Activated CD8-positive, alpha-beta memory T cell treated with anti-CD3 and anti-CD28 coated beads for 1 hour (primary cell): ENCODE results near the gene NAA16.
"Not testable (repeated sequence)": the region's sequence is repeated elsewhere in the genome, so short reads cannot be mapped to it uniquely, and the experiment has no call there.

Experiments used
- DNase-seq, 2 donors: peaks; one replicate each; pipeline ENCODE4 v3.0.0-alpha.2; 2020; ENCODE audit warnings: low read depth in 1 of 2; ENCODE audit errors: extremely low read depth in 1 of 2

The NAA16 gene

DNA sequence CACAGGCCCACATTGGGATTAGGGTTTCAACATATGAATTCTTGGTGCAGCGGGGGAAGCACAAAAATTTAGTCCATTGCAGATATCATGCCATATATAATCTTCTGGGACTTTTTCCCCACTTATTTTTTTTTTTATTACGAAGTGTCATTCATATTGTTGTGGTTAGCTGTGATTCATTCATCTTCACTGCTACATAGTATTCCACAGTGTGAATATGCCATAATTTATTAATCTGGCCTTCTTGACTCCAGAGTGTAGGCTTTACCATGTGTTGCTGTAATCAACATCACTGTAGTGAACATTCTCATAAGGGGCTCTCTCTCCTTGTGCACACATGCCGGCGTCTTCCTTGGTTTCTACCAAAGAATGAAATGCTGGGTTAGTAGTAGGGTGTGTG is 92.9 kb downstream of the NAA16 start:
- no peak for DNase-seq

- DNase-seq, result no peak
Observed at GRCh38 chr13:41405367-41405766, 94.3 kb downstream of the NAA16 start.

DNA sequence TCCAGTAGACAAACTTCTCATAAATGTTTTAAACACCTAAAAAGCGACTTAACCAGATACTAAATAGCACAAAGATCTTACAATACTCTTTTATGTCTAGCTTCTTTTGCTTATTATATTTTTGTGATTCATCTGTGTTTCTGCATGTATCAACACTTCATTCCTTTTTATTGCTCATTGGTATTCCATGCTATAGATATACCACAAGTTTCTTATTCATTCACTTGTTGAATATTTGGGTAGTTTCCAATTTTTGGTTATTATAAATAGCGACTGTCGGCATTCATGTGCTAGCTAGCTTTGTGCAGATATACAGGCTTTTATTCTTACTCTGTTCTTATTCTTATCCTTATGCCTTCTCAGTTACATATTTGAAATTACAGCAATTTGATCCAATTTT is 96.3 kb downstream of the NAA16 start:
- no peak for DNase-seq

DNA sequence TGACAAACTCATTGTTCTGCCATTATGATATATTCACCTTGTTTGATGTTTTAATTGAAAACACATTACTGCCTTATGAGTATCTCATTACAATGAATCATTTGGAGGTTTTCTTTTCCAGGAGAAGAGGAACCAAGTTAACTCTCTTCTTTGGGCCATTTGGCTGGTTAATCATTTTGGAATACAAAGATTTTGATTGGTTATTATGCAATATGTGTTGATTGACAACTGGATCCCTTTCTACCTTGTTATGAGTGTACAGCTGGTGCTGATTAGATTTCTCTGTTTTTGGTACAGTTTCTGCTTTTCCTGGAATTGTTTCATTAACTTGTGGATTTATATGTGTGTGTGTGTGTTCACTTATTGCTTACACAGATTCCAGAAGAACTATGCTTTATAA is 97.1 kb downstream of the NAA16 start:
- DNase-seq, result no peak

GRCh38 chr13:41408746-41409145 is 97.7 kb downstream of the NAA16 start:
- DNase-seq, result no peak

- DNase-seq, result no peak
Observed at GRCh38 chr13:41409611-41410010, 98.5 kb downstream of the NAA16 start.

DNA sequence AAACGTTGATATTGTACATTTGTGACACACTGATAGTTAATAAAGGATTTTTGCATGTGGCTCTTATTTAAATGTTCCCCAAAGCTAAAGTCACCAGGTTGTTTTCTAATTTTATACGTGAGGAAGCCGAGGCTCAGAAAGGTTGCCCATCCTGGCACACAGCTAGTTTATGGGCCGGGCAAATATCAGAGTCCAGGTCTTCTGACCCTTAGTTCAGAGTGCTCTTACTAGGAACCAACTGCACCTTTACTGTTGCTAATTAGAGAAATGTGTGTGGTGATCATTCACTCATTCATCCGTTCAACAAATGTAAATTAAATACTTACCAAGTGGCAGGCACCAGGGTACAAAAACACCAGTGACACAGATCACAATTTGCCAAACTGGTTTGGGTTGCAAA is 100.0 kb downstream of the NAA16 start:
- no peak for DNase-seq

- DNase-seq, result no peak
Observed at GRCh38 chr13:41411522-41411921, 100.5 kb downstream of the NAA16 start.

DNA sequence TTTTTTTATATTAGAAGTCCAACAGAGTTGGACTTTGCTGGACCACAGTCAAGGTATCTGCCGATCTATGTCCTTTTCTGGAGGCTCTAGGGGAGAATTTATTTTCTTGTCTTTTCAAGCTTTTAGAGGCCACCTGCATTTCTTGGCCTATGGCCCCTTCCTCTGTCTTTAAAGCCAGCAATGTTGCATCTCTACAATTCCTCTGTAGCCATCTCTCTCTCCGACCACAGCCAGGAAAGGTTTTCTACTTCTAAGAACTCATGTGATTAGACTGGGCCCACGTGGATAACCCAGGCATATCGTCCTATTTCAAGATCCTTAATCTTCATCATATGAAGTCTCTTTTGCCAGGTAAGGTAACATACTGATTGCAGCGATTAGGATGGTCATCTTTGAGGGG is 102.8 kb downstream of the NAA16 start:
- no peak for DNase-seq

GRCh38 chr13:41416276-41416675 is 105.2 kb downstream of the NAA16 start:
- DNase-seq, result no peak

GRCh38 chr13:41418027-41418426 is 107.0 kb downstream of the NAA16 start:
- DNase-seq, result no peak

GRCh38 chr13:41418731-41419130 is 107.7 kb downstream of the NAA16 start:
- no peak for DNase-seq

DNA sequence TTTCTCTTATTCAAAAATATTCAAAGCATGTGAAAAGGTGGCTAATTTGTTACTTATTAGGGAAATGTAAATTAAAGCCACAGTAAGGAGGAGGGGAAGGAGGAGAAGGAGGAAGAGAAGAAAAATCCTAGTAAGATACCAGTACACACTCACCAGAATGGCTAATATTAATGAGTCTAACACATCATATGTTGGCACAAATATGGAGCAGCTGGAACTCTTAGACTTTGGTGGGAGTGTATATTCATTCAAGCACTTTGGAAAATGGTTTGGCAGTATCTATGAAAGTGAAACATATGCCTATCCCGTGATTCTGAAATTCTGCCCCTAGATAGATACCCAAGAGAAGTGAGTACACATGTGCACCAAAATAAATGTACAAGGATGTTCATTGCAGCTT is 108.1 kb downstream of the NAA16 start:
- no peak for DNase-seq

DNA sequence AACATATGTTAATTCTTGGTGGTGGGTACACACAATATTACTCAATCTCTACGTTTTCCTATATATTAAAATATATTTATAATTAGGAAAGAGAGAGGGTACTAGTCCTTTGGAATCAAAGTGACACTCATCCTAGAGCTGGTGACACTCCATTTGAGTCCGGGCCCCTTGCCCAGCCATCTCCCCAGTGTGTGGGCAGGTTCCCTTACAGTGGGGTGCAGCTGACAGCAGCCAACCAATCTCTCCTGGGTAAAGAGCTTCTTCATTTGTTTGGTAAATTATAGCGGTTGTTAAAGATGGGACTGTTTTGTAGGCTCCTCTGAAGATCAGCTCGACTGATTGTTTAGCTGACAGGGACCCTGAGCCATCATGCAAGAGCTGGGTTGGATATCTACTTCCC is 109.1 kb downstream of the NAA16 start:
- DNase-seq, result no peak

DNA sequence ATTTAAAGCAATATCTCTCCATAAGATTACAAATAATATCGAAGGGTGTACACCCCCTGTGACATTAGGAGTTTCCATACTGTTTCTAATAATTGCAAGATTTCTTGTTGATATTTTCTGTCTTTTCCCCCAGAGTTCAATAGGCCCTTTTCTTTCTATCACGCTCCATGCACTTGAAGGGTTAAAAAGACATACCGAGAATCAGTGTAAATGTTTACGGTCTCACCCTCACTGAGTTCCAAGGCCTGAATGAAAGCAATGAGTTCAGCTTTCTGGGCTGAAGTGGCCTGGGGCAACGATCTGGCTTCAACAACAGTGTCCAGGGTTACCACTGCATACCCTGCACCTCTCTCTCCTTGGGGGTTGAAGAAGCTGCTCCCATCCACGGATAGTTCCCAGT is 110.3 kb downstream of the NAA16 start:
- DNase-seq, result not testable (repeated sequence)

GRCh38 chr13:41421983-41422382 is 110.9 kb downstream of the NAA16 start:
- DNase-seq, result not testable (repeated sequence)

DNA sequence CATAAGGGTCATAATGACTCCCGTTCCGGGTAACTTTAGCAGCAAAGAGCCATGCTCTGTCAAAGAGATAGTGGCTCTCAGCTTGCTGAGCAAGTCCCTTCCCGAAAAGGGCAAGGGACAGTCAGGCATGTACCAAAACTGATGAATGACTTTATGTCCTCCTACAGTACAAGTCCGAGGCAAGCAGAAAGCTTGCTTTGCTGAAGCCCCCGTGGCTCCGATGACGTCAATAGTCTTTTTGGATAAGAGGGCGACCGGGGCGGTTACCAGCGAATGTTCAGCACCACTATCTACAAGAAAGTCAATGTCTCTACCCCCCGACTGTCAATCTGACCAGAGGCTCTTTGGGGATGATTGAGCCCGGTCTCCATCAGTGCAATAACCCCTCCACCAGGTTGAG is 112.2 kb downstream of the NAA16 start:
- not testable (repeated sequence) for DNase-seq

DNA sequence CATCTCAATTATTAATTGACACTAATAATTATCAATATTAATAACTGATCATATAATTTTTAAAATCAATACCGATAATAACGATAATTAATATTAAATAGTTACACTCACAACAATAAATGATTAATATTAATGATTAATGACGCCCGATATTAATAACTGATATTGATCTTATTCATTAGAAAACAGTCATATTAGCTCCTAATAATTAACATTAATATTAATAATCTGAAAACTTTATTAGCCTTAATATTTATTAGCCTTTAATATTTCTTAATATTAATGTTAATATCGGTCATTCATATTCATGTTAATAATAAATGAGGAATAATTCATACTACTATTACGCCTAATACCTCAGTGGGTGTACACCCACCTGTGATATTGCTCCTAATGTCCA is 113.6 kb downstream of the NAA16 start:
- not testable (repeated sequence) for DNase-seq

DNA sequence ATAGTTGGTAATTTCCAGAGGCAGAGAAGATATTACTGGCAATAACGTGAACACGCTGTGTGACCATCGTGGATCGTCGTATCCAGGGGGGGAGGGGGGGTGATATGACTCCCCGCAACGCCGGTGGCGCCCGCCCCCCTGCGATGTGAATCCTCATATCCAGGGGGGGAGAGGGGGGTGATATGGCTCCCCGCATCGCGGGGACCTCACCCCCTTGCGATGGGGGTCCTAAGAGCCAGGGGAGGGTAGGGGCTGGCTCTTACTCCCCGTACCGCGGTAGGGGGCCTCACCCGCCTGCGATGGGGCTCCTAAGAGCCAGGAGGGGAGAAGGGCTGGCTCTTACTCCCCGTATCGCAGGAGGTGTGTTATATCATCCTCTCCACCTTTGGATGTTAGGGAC is 115.0 kb downstream of the NAA16 start:
- DNase-seq, result no peak
